Measurements from ENCODE around the gene SPTBN5.

- TF ChIP-seq, protein P1, sequence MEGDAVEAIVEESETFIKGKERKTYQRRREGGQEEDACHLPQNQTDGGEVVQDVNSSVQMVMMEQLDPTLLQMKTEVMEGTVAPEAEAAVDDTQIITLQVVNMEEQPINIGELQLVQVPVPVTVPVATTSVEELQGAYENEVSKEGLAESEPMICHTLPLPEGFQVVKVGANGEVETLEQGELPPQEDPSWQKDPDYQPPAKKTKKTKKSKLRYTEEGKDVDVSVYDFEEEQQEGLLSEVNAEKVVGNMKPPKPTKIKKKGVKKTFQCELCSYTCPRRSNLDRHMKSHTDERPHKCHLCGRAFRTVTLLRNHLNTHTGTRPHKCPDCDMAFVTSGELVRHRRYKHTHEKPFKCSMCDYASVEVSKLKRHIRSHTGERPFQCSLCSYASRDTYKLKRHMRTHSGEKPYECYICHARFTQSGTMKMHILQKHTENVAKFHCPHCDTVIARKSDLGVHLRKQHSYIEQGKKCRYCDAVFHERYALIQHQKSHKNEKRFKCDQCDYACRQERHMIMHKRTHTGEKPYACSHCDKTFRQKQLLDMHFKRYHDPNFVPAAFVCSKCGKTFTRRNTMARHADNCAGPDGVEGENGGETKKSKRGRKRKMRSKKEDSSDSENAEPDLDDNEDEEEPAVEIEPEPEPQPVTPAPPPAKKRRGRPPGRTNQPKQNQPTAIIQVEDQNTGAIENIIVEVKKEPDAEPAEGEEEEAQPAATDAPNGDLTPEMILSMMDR (IDR thresholded peaks at IDR 0.05; ENCODE audit: low read depth, low read length, poor library complexity, severe bottlenecking), result no peak
- no peak for TF ChIP-seq EZH2phosphoT487 (IDR thresholded peaks at IDR 0.05; ENCODE audit: borderline replicate concordance, low read length)
These were observed 27.6 kb downstream of the SPTBN5 start for GRCh38 chr15:41866263-41866703.

All from DOHH2 (cell line).